Stimulated activated CD4-positive, alpha-beta T cell treated with anti-CD3 and anti-CD28 coated beads, Interleukin-4, amount 100 ng/mL, for 24 hours (primary cell): ENCODE data around the gene PLCXD3.
"Not testable (repeated sequence)": the region's sequence is repeated elsewhere in the genome, so short reads cannot be mapped to it uniquely, and the experiment has no call there.

Experiments used
- DNase-seq: peaks from one replicate; pipeline ENCODE4 v3.0.0-alpha.2; 2020

Gene PLCXD3

GRCh38 chr5:41338136-41338675, 172.2 kb downstream of the PLCXD3 start:
- no peak for DNase-seq

- DNase-seq: no peak
Measured at GRCh38 chr5:41337724-41338123, 172.7 kb downstream of the PLCXD3 start.

DNA sequence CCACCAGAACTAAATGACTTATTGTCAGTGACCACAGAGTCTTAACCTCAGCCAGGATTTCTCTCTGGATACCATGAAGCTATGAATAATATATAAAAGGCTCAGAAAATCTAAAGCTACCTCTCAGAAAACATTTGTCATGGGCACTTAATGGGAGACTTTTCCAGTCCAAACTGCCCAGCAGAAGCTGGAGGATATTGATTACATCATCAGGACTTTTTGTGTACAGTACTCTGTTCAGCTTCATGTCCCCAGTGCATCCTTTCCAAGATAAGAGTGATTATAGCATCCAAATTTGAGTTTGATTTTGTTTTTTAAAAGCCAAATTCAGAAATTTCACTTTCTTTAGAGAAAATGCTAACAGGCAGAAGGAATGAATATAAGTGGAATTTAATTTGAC, 173.2 kb downstream of the PLCXD3 start:
- no peak for DNase-seq

GRCh38 chr5:41336471-41336870, 173.9 kb downstream of the PLCXD3 start:
- DNase-seq: no peak

DNA sequence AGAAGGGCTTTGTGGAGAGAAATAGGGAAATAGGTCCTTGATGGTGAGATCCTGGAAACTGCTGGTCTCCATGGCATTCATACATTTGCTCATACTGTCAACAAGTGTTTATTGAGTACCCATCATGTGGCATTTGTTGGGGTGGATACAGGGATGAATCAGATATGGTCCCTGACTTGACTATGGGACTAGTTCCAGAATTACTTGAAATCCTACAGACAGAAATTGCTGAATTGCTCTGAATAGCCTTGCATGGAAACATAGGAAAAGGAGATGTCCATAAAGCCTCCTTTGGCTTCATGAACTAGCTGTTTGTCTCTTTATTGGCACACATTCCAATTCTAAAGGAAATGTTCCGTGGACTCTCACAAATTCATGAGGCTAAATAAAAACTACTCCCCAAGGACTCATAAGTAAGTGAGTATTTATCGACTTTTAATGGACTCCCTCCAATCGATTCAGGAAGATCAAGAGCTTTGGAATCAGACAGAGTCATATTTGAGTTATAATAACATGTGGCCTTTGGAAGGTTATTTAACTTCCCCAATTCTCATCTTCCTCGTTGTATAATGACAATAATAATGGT, 174.7 kb downstream of the PLCXD3 start:
- DNase-seq: no peak

DNA sequence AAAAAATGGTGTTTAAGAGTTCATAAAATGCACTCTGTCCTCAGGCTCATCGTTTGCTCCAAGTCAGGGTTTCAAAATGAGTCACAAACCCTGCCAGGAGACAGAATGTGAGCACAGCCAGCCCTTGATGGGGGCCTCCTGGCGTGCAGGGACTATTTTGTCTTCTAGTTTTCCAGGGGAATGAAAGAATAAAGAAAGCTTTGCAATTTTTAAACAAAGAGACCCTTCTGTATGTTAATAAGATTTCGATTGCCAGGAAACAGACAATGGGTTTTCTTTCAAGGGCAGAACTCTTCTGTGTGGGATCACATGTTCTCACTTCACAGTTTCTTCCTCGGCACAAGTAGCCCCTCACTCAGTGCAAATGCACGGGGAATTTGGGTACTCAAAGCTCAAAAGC, 175.6 kb downstream of the PLCXD3 start:
- no peak for DNase-seq

DNA sequence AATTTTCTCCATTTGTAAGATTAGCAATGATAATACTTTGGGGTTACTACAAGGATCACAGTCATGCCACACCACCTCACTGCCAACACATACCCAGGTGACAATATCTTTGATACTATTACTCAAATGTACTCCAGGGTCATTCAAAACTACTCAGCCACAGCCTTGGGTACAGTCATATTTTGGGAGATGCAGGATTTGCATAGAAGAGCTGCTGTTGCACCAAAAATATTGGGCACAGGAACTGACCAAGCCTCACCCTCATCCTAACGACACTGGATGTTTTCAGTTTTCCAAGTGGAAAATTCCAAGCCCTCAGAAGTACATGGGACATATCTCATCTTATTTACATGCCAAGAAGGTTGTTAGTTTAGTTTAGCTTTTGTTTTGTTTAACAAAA, 176.2 kb downstream of the PLCXD3 start:
- DNase-seq: no peak

DNA sequence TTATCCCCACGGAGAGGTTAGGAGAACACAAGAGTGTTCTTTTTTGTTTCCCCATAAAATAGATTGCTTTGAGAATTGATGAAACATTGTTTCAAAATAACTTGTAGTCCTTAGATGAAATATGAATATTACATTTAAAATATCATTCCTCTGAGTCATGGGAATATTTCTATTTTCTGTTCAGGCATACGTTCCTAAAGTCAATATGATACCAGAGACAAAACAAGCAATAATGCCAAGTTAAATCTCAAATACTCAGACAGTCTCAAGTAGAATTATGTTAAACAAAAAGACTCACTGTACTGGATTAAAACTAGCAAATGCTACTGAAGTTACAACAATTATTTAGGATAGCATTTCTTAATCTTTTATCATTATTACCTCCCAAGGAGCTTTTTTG, 185.3 kb downstream of the PLCXD3 start:
- DNase-seq: no peak

GRCh38 chr5:41322826-41323225, 187.6 kb downstream of the PLCXD3 start:
- not testable (repeated sequence) for DNase-seq

DNA sequence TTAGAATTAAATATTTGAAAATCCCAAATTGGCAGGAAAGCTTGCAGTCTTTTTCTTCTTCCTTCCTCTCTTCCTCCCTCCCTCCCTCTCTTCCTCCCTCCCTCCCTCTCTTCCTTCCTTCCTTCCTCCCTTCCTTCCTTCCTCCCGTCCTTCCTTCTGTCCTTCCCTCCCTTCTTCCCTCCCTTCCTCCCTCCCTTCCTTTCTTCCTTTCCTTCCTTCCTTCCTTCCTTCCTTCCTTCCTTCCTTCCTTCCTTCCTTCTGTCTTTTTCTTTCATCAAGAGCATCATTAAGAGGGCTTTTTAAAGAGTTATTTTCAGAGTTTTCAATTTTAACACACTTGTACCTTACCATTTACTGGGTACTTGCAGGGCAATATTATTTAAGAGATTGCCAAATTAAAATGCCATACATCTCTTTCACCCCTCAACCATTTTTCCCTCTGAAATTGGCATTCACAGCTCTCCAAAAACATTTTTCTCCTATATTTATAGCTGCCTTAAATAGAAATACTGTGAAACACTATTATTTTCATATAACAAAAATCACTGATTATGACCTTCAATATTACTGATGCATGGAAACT, 197.8 kb downstream of the PLCXD3 start:
- DNase-seq: no peak

DNA sequence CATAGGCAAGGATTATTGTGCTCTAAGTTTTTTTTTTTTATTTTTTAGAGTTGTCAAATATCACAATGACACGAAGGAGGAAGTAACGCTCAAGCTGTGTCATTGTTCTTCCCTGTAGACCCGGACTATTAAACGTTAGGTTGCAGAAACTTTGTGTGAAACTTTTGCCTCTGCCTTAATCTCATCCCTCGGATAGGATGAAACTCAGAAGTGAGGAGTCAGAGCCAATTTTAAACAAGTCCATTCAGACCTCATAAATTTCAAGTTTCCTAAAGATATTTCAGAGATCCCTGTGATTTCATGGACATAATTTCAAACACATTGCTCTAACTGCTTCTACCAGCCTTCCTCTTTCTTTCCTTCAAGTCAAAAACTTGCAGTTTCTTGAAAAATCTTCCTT, 198.3 kb downstream of the PLCXD3 start:
- no peak for DNase-seq

GRCh38 chr5:41309275-41309674, 201.1 kb downstream of the PLCXD3 start:
- no peak for DNase-seq

GRCh38 chr5:41306005-41306404, 204.4 kb downstream of the PLCXD3 start:
- no peak for DNase-seq

DNA sequence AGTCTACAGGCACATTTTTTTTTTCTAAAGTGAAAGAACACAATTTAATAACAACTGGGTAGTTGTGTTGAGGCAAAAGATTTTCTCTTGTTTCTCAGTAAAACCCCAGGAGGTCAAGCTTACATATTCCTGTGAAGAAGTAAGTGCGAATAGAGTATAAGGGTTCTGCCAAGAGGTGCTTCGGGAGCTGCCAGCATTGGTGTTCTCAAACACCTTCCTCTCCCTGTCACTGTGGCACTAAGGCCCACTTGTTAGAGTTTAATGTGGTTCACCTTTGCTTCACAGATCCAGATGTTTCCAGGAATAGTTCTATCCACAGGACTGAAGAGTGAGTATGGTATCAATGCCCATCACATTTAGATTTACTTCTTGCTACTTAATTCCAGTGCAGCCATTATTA, 205.3 kb downstream of the PLCXD3 start:
- no peak for DNase-seq

GRCh38 chr5:41296066-41296465, 214.3 kb downstream of the PLCXD3 start:
- DNase-seq: no peak

- DNase-seq: no peak
Measured at GRCh38 chr5:41291323-41291722, 219.1 kb downstream of the PLCXD3 start.

GRCh38 chr5:41290810-41291209, 219.6 kb downstream of the PLCXD3 start:
- DNase-seq: no peak

DNA sequence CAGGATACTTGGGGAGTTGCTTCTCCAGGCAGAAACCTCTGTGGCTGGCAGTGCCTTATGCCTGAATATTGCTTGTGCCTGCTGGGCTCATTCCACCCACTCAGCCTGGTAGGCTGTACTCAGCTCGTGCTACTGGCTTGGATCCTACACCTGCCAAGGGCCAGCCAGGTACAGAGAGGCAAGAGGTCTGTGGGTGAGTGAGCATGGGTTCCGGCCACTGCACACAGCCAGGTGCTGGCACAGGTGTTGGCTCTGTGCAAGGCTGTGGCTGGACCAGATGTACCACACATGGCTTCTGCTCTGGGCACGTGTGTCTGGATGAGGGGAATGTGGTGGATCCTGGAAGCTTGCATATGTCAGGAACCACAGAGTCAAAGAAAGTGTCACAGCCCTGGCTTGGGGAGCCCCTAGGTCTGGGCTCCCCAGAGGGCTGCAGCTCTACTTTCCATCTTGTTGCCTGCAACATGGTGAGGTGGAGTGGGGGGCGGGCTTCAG, 220.4 kb downstream of the PLCXD3 start:
- no peak for DNase-seq

- DNase-seq: no peak
Measured at GRCh38 chr5:41286696-41287095, 223.7 kb downstream of the PLCXD3 start.

GRCh38 chr5:41286165-41286564, 224.2 kb downstream of the PLCXD3 start:
- no peak for DNase-seq

- no peak for DNase-seq
Measured at GRCh38 chr5:41284938-41285337, 225.5 kb downstream of the PLCXD3 start.

GRCh38 chr5:41281215-41281810, 229.1 kb downstream of the PLCXD3 start:
- DNase-seq: no peak

DNA sequence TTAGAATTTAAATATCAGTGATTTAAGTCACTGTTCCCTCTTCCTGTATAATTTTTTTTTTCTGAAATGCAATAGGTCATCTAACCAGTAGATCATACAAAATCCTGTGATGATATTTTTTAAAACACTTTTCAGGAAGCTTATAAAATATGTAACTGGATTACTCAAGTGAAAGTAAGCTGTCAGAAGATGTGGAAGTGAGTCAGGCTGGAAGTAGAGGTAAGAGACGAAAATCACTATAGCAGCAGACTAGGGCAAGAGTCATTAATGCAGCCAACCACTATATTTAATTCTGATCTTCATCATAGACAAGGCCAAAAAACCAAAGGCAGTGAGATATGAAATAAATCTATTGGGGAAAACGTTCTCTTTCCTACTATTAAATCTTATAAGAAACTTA, 231.4 kb downstream of the PLCXD3 start:
- no peak for DNase-seq

DNA sequence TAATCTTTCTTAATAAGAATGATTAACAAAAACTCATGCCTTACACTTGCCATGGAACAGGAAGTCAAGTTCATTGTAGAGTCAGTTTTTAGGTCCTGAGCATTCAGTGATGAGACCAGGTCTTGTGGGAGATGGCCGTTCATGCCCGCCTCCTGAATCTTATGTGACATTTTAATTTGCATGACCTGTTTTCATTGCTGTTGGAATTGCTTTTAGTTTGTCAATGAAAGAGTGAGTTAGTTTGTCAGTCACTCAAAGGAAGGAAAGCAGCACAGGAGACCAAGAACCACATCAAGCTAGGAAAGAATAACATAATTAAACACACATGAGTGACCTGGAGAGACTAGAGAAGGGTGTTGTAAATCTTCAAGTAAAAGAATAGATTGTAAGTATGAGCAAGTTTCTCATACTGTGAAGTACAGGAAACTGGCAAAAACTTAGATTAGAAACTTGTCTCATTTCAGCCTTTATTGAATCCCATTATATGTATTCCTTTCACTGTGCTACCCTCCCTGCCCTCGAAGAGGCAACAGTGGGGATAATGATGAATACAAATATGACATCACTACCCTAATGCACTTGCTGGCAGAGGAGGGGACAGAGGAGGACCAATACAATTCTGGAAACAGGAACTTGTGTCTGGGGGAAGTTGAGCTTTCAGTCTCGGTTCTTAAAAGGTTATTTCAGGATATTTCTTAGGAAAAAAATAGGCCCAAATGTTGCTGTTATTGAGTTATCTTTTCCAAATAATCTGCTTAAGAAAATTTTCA, 232.7 kb downstream of the PLCXD3 start:
- DNase-seq: no peak
